ENCODE data around the gene LLCFC1. TPM values are rescaled to one million over a fixed set of nuclear protein-coding genes. Genes with fewer than 3 reads are reported as not detected.

LLCFC1 gene
- total and polyA plus RNA-seq, 2 experiments from 2014 or later: not detected

GRCh38 chr7:142934056-142934455, 5.2 kb upstream of the LLCFC1 start:
- no peak overlapping the region for H3K4me3 ChIP-seq
- DNase-seq (ENCODE audit: low spot score): no peak
- no peaks in the 10 kb centered on the region for H3K27me3 ChIP-seq (ENCODE audit: insufficient read depth)
- no peak for TF ChIP-seq ZNF114 (CRISPR knock-in tag; IDR thresholded peaks at IDR 0.05)
- TF ChIP-seq ZNF462 (CRISPR knock-in tag; IDR thresholded peaks at IDR 0.05): no peak
- TF ChIP-seq EZH2 (IDR thresholded peaks at IDR 0.05; ENCODE audit: low read depth, unreplicated experiment): no peak
- TF ChIP-seq JUNB (IDR thresholded peaks at IDR 0.05; ENCODE audit: unreplicated experiment): no peak
- no peak for TF ChIP-seq ZNF331 (CRISPR knock-in tag; IDR thresholded peaks at IDR 0.05; ENCODE audit: low read depth)
- no peak for TF ChIP-seq NANOG (IDR thresholded peaks at IDR 0.05; ENCODE audit: borderline replicate concordance)
- no peak for TF ChIP-seq CREB1 (CRISPR knock-in tag; IDR thresholded peaks at IDR 0.05; ENCODE audit: low read depth)
- no peak for TF ChIP-seq STAT1 (IDR thresholded peaks at IDR 0.05; ENCODE audit: unreplicated experiment)
- no peak; a peak in 1 of 4 replicates for TF ChIP-seq CTCF (conservative IDR thresholded peaks at IDR 0.05; ENCODE audit: low read depth in 2 of 2)
- no peak for TF ChIP-seq POLR2AphosphoS5 (IDR thresholded peaks at IDR 0.05; ENCODE audit: low read depth)
- TF ChIP-seq EZH2phosphoT487 (IDR thresholded peaks at IDR 0.05; ENCODE audit: unreplicated experiment): no peak
- TF ChIP-seq REST (IDR thresholded peaks at IDR 0.05; ENCODE audit: unreplicated experiment): no peak
- no peak for TF ChIP-seq ETS1 (IDR thresholded peaks at IDR 0.05)
- H3K4me3 Mint-ChIP-seq: no peak overlapping the region
- H3K27me3 Mint-ChIP-seq (ENCODE audit: insufficient read depth, low read depth, poor library complexity): peaks cover 13% of the 10 kb centered on the region
- no peak overlapping the region for H3K27ac Mint-ChIP-seq
- no peak overlapping the region for H3K4me2 ChIP-seq
- H3F3A ChIP-seq (replicated peaks; ENCODE audit: low read depth): no peaks in the 10 kb centered on the region
- H3K4me1 ChIP-seq (ENCODE audit: insufficient read depth): no peaks in the 10 kb centered on the region
- H3K79me2 ChIP-seq (replicated peaks; ENCODE audit: insufficient read depth): no peaks in the 10 kb centered on the region
- no peak overlapping the region for H2AFZ ChIP-seq
- H3K36me3 Mint-ChIP-seq (ENCODE audit: low read depth): no peaks in the 10 kb centered on the region; the same call in 2 of the 3 replicates
- no peak for ATAC-seq
- no peaks in the 10 kb centered on the region for H4K20me1 ChIP-seq (replicated peaks; ENCODE audit: insufficient read depth)
- no peaks in the 10 kb centered on the region for H3K9me3 Mint-ChIP-seq
- no peaks in the 10 kb centered on the region for H3K9me2 ChIP-seq (ENCODE audit: insufficient read depth)
- H3K4me1 Mint-ChIP-seq: peaks cover 9% of the 10 kb centered on the region
- no peak overlapping the region for H3K27ac ChIP-seq (ENCODE audit: low read depth)
- H3K36me3 ChIP-seq (ENCODE audit: insufficient read depth): no peaks in the 10 kb centered on the region

Data from GM23338 (cell line).